Keratinocyte (primary cell): ENCODE measurements around the gene FAM13A. TPM values are rescaled to one million over a fixed set of nuclear protein-coding genes. Genes with fewer than 3 reads are reported as not detected.

Experiments used
- DNase-seq: peaks from one replicate; pipeline ENCODE4 v3.0.0-alpha.2; 2011; ENCODE audit warnings: low read depth, missing footprints, low spot score
- FAIRE-seq: peaks from 2 replicates; lab custom pipeline; 2011; peaks lifted over from hg19 to GRCh38; lab: Jason Lieb, UNC
- H2AFZ ChIP-seq: 2 replicates; pipeline ENCODE4 v1.6.0; 2012; ENCODE audit warnings: low read length, control low read depth, inconsistent platforms; ENCODE audit not compliant: control insufficient read depth
- H3K27ac ChIP-seq: 2 replicates; pipeline ENCODE4 v1.5.1; 2011; ENCODE audit warnings: low read length; ENCODE audit not compliant: control insufficient read depth, insufficient read depth
- H3K27me3 ChIP-seq: 3 replicates; pipeline ENCODE4 v1.6.0; 2011; ENCODE audit warnings: low read length; ENCODE audit not compliant: control insufficient read depth, insufficient read depth; ENCODE audit errors: extremely low read depth
- H3K36me3 ChIP-seq, 2 experiments: 2 replicates in 1 of 2; 3 replicates in 1 of 2; pipeline ENCODE4 v1.5.1; 2011; ENCODE audit warnings: low read length in 2 of 2, mild to moderate bottlenecking in 1 of 2; ENCODE audit not compliant: control insufficient read depth in 2 of 2, insufficient read depth in 2 of 2; ENCODE audit errors: extremely low read depth in 1 of 2
- H3K4me1 ChIP-seq: 3 replicates; pipeline ENCODE4 v1.5.1; 2011; ENCODE audit warnings: low read length; ENCODE audit not compliant: control insufficient read depth, insufficient read depth; ENCODE audit errors: extremely low read depth
- H3K4me2 ChIP-seq: 3 replicates; pipeline ENCODE4 v1.6.0; 2011; ENCODE audit warnings: low read depth, low read length; ENCODE audit not compliant: control insufficient read depth, insufficient read depth; ENCODE audit errors: extremely low read depth
- H3K4me3 ChIP-seq, 3 experiments: fragments of 200-600 bp in 1 of 3; sonication (generic) in 1 of 3; 2 replicates in 2 of 3; 3 replicates in 1 of 3; pipeline ENCODE4 v1.5.1; 2011 to 2016; ENCODE audit warnings: low read length in 3 of 3, mild to moderate bottlenecking in 3 of 3, control low read depth in 2 of 3, inconsistent platforms in 1 of 3, low read depth in 1 of 3, mixed read lengths in 1 of 3, mixed run types in 1 of 3, moderate library complexity in 1 of 3; ENCODE audit not compliant: control insufficient read depth in 2 of 3, insufficient read depth in 2 of 3; ENCODE audit errors: extremely low read depth in 1 of 3
- H3K79me2 ChIP-seq: 2 replicates; pipeline ENCODE4 v1.6.0; 2012; ENCODE audit warnings: low read length; ENCODE audit not compliant: control insufficient read depth, insufficient read depth
- H3K9ac ChIP-seq: 3 replicates; pipeline ENCODE4 v1.6.0; 2011; ENCODE audit warnings: low read length; ENCODE audit not compliant: control insufficient read depth, insufficient read depth; ENCODE audit errors: extremely low read depth
- H3K9me1 ChIP-seq: 3 replicates; pipeline ENCODE4 v1.6.0; 2011; ENCODE audit warnings: low read length; ENCODE audit not compliant: control insufficient read depth, insufficient read depth; ENCODE audit errors: extremely low read depth
- H3K9me3 ChIP-seq: 2 replicates; pipeline ENCODE4 v1.5.1; 2012; ENCODE audit warnings: low read depth, low read length; ENCODE audit not compliant: control insufficient read depth
- H4K20me1 ChIP-seq: 3 replicates; pipeline ENCODE4 v1.6.0; 2011; ENCODE audit warnings: low read length; ENCODE audit not compliant: control insufficient read depth, insufficient read depth; ENCODE audit errors: extremely low read depth
- EZH2 ChIP-seq: IDR thresholded peaks from one replicate; pipeline ENCODE4 v1.6.1; 2012; ENCODE audit warnings: inconsistent platforms, mild to moderate bottlenecking, low read length, moderate library complexity
- dilution Hi-C: fragments of 300-500 bp; cut with MboI; formaldehyde crosslinking; loops from one replicate; pipeline ENCODE4 v1.7.0; 2020; ENCODE audit warnings: low sequenced_read_pairs; ENCODE audit not compliant: extremely low pct_ligation_motif_present
- polyA plus RNA-seq, 5 experiments: library from polyadenylated mRNA; depleted of rRNA in 3 of 5; stranded (reverse) in 3 of 5; stranded (forward) in 1 of 5; unstranded in 1 of 5; fragments of >200 nt; gene quantifications; 1 replicate in 1 of 5; 2 replicates in 3 of 5; 3 replicates in 1 of 5; pipeline versions ENCODE4 v1.2.1 to v1.2.3, GENCODE V29; 2011 to 2012; ENCODE audit warnings: missing spikeins in 2 of 5, low read depth in 1 of 5, low replicate concordance in 1 of 5
- TF ChIP-seq, protein P1 (sequence below), 3 experiments: IDR thresholded peaks in 1 of 3; conservative IDR thresholded peaks in 1 of 3; optimal IDR thresholded peaks in 1 of 3; 2 replicates in 2 of 3; 3 replicates in 1 of 3; pipeline versions ENCODE3 to v1.5.1; 2011; ENCODE audit warnings: low read length in 3 of 3, mild to moderate bottlenecking in 3 of 3, moderate library complexity in 2 of 3, control low read depth in 1 of 3, inconsistent platforms in 1 of 3; ENCODE audit not compliant: insufficient read depth in 2 of 3; ENCODE audit errors: extremely low read depth in 1 of 3

FAM13A gene
- polyA plus RNA-seq, 1 donor (not counting 4 experiments of a cell fraction or from before 2014, with no cell fraction given) = 6.0 TPM

DNA sequence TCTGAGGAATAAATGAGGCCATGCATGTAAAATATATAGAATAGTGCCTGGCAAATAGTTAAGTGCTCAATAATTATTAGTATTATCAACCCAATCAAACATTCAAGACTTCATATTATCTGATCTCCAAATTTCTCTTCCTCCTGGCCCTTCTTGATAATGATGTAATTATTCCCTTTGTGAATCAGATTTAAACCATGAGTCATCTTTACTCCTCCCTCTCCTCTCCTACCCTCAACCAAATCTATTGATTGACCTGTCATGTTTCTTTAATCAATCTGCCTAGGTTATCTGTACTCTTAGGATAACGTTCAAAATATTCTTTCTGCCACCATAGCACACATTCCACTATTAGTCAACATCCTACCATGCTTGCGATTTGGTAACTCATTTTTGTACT is 229.5 kb downstream of the FAM13A start:
- peaks cover 7% of the 10 kb centered on the region for H3K4me1 ChIP-seq
- no peak overlapping the region for H3K9ac ChIP-seq
- no peaks in the 10 kb centered on the region for H3K27me3 ChIP-seq
- no peak overlapping the region for H3K4me3 ChIP-seq
- no peaks in the 10 kb centered on the region for H3K9me3 ChIP-seq
- H2AFZ ChIP-seq = no peak overlapping the region
- FAIRE-seq (peak; percentile 44), DNase-seq (no peak)
- no peaks in the 10 kb centered on the region for H3K9me1 ChIP-seq
- no peak for TF ChIP-seq EZH2
- TF ChIP-seq, protein P1, sequence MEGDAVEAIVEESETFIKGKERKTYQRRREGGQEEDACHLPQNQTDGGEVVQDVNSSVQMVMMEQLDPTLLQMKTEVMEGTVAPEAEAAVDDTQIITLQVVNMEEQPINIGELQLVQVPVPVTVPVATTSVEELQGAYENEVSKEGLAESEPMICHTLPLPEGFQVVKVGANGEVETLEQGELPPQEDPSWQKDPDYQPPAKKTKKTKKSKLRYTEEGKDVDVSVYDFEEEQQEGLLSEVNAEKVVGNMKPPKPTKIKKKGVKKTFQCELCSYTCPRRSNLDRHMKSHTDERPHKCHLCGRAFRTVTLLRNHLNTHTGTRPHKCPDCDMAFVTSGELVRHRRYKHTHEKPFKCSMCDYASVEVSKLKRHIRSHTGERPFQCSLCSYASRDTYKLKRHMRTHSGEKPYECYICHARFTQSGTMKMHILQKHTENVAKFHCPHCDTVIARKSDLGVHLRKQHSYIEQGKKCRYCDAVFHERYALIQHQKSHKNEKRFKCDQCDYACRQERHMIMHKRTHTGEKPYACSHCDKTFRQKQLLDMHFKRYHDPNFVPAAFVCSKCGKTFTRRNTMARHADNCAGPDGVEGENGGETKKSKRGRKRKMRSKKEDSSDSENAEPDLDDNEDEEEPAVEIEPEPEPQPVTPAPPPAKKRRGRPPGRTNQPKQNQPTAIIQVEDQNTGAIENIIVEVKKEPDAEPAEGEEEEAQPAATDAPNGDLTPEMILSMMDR (optimal IDR thresholded peaks at IDR 0.05 in 1 of 3, IDR thresholded peaks at IDR 0.05 in 1 of 3, conservative IDR thresholded peaks at IDR 0.05 in 1 of 3; ENCODE audit: extremely low read depth in 1 of 3, insufficient read depth in 2 of 3, low read length in 3 of 3) = no peak
- no peaks in the 10 kb centered on the region for H3K79me2 ChIP-seq
- dilution Hi-C loops = no loop called here
- no peak overlapping the region for H3K27ac ChIP-seq
- no peak overlapping the region for H3K4me2 ChIP-seq
- no peaks in the 10 kb centered on the region for H3K36me3 ChIP-seq
- no peaks in the 10 kb centered on the region for H4K20me1 ChIP-seq

DNA sequence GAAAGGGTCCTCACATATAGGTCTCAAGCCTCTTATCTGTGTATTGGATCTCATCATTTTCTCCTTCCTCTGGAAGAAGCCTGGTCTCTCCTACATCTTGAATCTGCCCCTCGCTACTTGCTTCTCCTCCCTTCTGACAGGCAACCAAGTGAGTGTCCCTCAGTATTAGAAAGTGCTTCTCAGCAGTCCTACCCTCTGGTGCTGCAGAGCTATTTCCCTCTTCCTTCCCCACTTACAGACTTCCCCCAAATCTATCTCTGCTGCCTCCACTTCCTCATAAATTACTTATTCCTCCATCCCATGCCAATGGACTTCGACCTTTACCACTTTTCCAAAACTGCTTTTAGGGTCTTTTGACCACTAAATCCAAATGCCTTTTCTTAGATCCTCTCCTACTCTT is 230.2 kb downstream of the FAM13A start:
- Histone ChIP-seq H3K4me1 (peaks cover 7% of the 10 kb centered on the region), H3K36me3 (no peaks in the 10 kb centered on the region), H3K9ac (no peak overlapping the region), H3K9me3 (no peaks in the 10 kb centered on the region), H3K27me3 (no peaks in the 10 kb centered on the region), H2AFZ (no peak overlapping the region), H3K4me2 (no peak overlapping the region), H3K4me3 (no peak overlapping the region), H4K20me1 (no peaks in the 10 kb centered on the region), H3K79me2 (no peaks in the 10 kb centered on the region), H3K27ac (no peak overlapping the region), H3K9me1 (no peaks in the 10 kb centered on the region)
- DNase-seq (no peak), FAIRE-seq (no peak)
- TF ChIP-seq, protein P1 (optimal IDR thresholded peaks at IDR 0.05 in 1 of 3, IDR thresholded peaks at IDR 0.05 in 1 of 3, conservative IDR thresholded peaks at IDR 0.05 in 1 of 3; ENCODE audit: extremely low read depth in 1 of 3, insufficient read depth in 2 of 3, low read length in 3 of 3) = no peak
- TF ChIP-seq EZH2 = no peak
- dilution Hi-C loops = no loop called here
